Hepatocyte (in vitro differentiated cells): ENCODE results near the gene ERFL.

Experiments used
- CTCF ChIP-seq: fragments of 200-600 bp; sonication (generic); IDR thresholded peaks from 2 replicates; pipeline ENCODE4 v1.5.1; 2016; ENCODE audit warnings: antibody characterized with exemption, mild to moderate bottlenecking; ENCODE audit not compliant: poor library complexity
- EZH2 ChIP-seq: fragments of 200-600 bp; sonication (generic); IDR thresholded peaks from 2 replicates; pipeline ENCODE4 v1.6.1; 2016; ENCODE audit warnings: antibody characterized with exemption, mild to moderate bottlenecking, borderline replicate concordance
- EZH2phosphoT487 ChIP-seq: fragments of 200-600 bp; sonication (generic); IDR thresholded peaks from one replicate; pipeline ENCODE4 v1.6.1; 2018; ENCODE audit warnings: antibody characterized with exemption, mild to moderate bottlenecking, low read depth, moderate library complexity; ENCODE audit not compliant: unreplicated experiment, severe bottlenecking

GRCh38 chr19:41861846-41862245 lies 66.4 kb downstream of the ERFL start:
- TF ChIP-seq EZH2 = no peak
- no peak for TF ChIP-seq CTCF
- no peak for TF ChIP-seq EZH2phosphoT487
